Large intestine (tissue), 3 donors: ENCODE measurements around the gene BOLA2. TPM values are rescaled to one million over a fixed set of nuclear protein-coding genes. Genes with fewer than 3 reads are reported as not detected.
"Not testable (repeated sequence)": the region's sequence is repeated elsewhere in the genome, so short reads cannot be mapped to it uniquely, and the experiment has no call there.

Experiments
- DNase-seq, 2 donors: peaks; one replicate each; pipeline versions ENCODE4 v3.0.0 to v3.0.0-alpha.2; 2013
- H3K27ac ChIP-seq: one replicate; pipeline ENCODE4 v1.5.1; 2013; ENCODE audit warnings: low read length
- H3K27me3 ChIP-seq: 2 replicates; pipeline ENCODE4 v1.6.1; 2013; ENCODE audit warnings: low read length; ENCODE audit not compliant: control insufficient read depth, insufficient read depth
- H3K36me3 ChIP-seq: 2 replicates; pipeline ENCODE4 v1.6.1; 2013; ENCODE audit warnings: low read length; ENCODE audit not compliant: control insufficient read depth, insufficient read depth
- H3K4me1 ChIP-seq: one replicate; pipeline ENCODE4 v1.6.1; 2013; ENCODE audit warnings: low read length; ENCODE audit not compliant: control insufficient read depth, insufficient read depth
- H3K4me3 ChIP-seq: one replicate; pipeline ENCODE4 v1.5.1; 2013; ENCODE audit warnings: low read length
- H3K9me3 ChIP-seq: one replicate; pipeline ENCODE4 v1.6.1; 2013; ENCODE audit warnings: mild to moderate bottlenecking, low read depth, low read length, moderate library complexity; ENCODE audit not compliant: control insufficient read depth
- WGBS: methylation state at CpG from one replicate; pipeline ENCODE4 v1.1.5; 2013; ENCODE audit warnings: low lambda C conversion rate; ENCODE audit not compliant: insufficient coverage; 5-methylcytosine and 5-hydroxymethylcytosine counted together
- polyA plus RNA-seq: library from polyadenylated mRNA; unstranded; fragments of 120-200 nt; gene quantifications from one replicate; pipeline ENCODE4 v1.2.1, GENCODE V29; 2013

Gene BOLA2
- polyA plus RNA-seq, 1 donor = 16.0 TPM

- peak within 1 kb of the TSS; percentile 87 for H3K27ac ChIP-seq
- DNase-seq, H3K9me3 ChIP-seq, H3K4me3 ChIP-seq, H3K27me3 ChIP-seq, H3K36me3 ChIP-seq, H3K4me1 ChIP-seq: not testable (repeated sequence)
- no CpG with 5 or more reads among the region's 13 CpGs for whole genome bisulfite sequencing
Measured at GRCh38 chr16:29459706-29460646, 5.8 kb upstream of the BOLA2 start, which contains the start of gene SULT1A4. SULT1A4 (plus strand) TSS chr16:29459913; CDS start chr16:29461386, 1,473 bp downstream.

GRCh38 chr16:29457660-29458059, 3.5 kb upstream of the BOLA2 start:
- not testable (repeated sequence) for H3K4me3 ChIP-seq, H3K9me3 ChIP-seq, H3K4me1 ChIP-seq, H3K36me3 ChIP-seq, H3K27me3 ChIP-seq, DNase-seq
- peak overlapping the region; percentile 77 for H3K27ac ChIP-seq
- WGBS = no CpG with 5 or more reads among the region's 2 CpGs

- not testable (repeated sequence) for H3K36me3 ChIP-seq, H3K27ac ChIP-seq, H3K4me1 ChIP-seq, H3K4me3 ChIP-seq, DNase-seq, H3K27me3 ChIP-seq, H3K9me3 ChIP-seq
- WGBS = no CpG with 5 or more reads among the region's 29 CpGs
Measured at GRCh38 chr16:29454828-29455227, 677 bp upstream of the BOLA2 start.

GRCh38 chr16:29453754-29454153, 397 bp downstream of the BOLA2 start:
- H3K9me3 ChIP-seq, H3K27ac ChIP-seq, H3K4me1 ChIP-seq, DNase-seq, H3K27me3 ChIP-seq, H3K36me3 ChIP-seq, H3K4me3 ChIP-seq: not testable (repeated sequence)
- no CpG with 5 or more reads among the region's 21 CpGs for WGBS

GRCh38 chr16:29425390-29425789, 28.8 kb downstream of the BOLA2 start:
- whole genome bisulfite sequencing = no CpG with 5 or more reads among the region's 3 CpGs

GRCh38 chr16:29423587-29423986, 30.6 kb downstream of the BOLA2 start:
- H3K4me3 ChIP-seq, H3K27me3 ChIP-seq, H3K36me3 ChIP-seq, H3K4me1 ChIP-seq, H3K9me3 ChIP-seq, DNase-seq, H3K27ac ChIP-seq: not testable (repeated sequence)
- no CpG with 5 or more reads among the region's 2 CpGs for WGBS

More at GRCh38 chr16:29425390-29425789, 28.8 kb downstream of the BOLA2 start:
- H3K9me3 ChIP-seq, H3K27me3 ChIP-seq, H3K4me1 ChIP-seq, H3K4me3 ChIP-seq, DNase-seq, H3K36me3 ChIP-seq, H3K27ac ChIP-seq: not testable (repeated sequence)

- H3K27me3 ChIP-seq, H3K9me3 ChIP-seq, H3K36me3 ChIP-seq, H3K27ac ChIP-seq, H3K4me3 ChIP-seq, H3K4me1 ChIP-seq: not testable (repeated sequence)
- WGBS = no CpG with 5 or more reads among the region's 7 CpGs
- DNase-seq = peak in 1 of 2 donors; percentile 18
Measured at GRCh38 chr16:29405249-29405648, 48.9 kb downstream of the BOLA2 start.

Other genes starting within 250 kb of the BOLA2 start
- gene NPIPB11, start 47.6 kb downstream of the BOLA2 start, polyA plus RNA-seq = 5.6 TPM
- 61.3 TPM for gene SLX1B, start 182 bp upstream of the BOLA2 start, polyA plus RNA-seq
- 203 TPM for gene SULT1A4, start 5.6 kb upstream of the BOLA2 start, polyA plus RNA-seq
- 137 TPM for gene NPIPB12, start 52.1 kb upstream of the BOLA2 start, polyA plus RNA-seq
- gene SPN, start 208.9 kb upstream of the BOLA2 start, polyA plus RNA-seq = 6.8 TPM
- 220 TPM for gene QPRT, start 224.8 kb upstream of the BOLA2 start, polyA plus RNA-seq